ENCODE measurements around the gene PLXNA4.

DNA sequence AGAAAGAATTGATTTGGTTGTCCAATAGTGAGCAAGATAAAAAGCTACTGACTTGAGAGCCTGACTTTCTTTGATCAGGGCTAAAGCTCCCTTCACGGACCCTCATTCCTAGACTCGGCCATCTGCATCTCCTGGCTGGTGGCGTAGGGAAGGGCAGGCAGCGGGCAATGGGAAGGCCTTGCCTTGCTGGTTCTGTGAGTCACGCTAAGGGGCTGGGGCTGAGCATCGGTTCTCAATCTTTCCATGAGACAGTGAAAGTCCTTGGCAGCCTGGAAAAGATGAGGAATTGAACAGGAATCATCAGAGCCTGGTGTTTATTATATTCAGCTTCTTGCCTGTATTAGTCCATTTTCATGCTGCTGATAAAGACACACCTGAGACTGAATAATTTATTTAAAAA is 475.3 kb downstream of the PLXNA4 start:
- TF ChIP-seq, protein P1, sequence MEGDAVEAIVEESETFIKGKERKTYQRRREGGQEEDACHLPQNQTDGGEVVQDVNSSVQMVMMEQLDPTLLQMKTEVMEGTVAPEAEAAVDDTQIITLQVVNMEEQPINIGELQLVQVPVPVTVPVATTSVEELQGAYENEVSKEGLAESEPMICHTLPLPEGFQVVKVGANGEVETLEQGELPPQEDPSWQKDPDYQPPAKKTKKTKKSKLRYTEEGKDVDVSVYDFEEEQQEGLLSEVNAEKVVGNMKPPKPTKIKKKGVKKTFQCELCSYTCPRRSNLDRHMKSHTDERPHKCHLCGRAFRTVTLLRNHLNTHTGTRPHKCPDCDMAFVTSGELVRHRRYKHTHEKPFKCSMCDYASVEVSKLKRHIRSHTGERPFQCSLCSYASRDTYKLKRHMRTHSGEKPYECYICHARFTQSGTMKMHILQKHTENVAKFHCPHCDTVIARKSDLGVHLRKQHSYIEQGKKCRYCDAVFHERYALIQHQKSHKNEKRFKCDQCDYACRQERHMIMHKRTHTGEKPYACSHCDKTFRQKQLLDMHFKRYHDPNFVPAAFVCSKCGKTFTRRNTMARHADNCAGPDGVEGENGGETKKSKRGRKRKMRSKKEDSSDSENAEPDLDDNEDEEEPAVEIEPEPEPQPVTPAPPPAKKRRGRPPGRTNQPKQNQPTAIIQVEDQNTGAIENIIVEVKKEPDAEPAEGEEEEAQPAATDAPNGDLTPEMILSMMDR (IDR thresholded peaks at IDR 0.05; ENCODE audit: insufficient read depth, low read length) = no peak
- no peak for TF ChIP-seq POLR2AphosphoS5 (IDR thresholded peaks at IDR 0.05; ENCODE audit: low read depth)
